Stimulated activated CD4-positive, alpha-beta T cell treated with anti-CD3 and anti-CD28 coated beads, Interleukin-1b, Interleukin-23, amount 100 ng/mL, for 4 hours (primary cell): Measurements from ENCODE around the gene C10orf105.
A peak's percentile ranks its signal among the peaks of the same experiment; 100 is the strongest.

ENCODE experiments used
- DNase-seq, 2 donors: peaks; one replicate each; pipeline ENCODE4 v3.0.0-alpha.2; 2020; ENCODE audit warnings: low read depth in 2 of 2

C10orf105 gene

GRCh38 chr10:71716426-71716825, 3.2 kb downstream of the C10orf105 start:
- DNase-seq: no peak

DNA sequence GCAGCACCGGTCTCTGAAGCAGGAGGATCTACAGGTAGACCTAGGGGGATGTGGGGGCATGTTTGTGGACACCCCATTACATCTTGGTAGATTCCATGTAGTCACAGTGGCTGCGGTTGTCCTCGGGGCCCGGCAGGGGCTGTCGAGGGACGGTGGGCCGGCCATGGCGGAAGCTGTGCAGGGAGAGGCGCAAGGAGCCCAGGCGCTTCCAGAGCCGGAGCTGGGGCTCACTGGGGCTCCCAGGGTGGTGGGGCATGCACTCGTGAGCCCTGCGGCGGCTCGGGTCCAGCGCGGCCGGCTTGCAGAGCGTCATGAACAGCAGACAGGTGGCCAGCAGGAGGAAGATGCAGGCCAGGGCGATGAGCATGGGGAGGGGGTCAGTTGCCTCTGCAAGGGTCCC, 3.7 kb downstream of the C10orf105 start:
- no peak for DNase-seq

DNA sequence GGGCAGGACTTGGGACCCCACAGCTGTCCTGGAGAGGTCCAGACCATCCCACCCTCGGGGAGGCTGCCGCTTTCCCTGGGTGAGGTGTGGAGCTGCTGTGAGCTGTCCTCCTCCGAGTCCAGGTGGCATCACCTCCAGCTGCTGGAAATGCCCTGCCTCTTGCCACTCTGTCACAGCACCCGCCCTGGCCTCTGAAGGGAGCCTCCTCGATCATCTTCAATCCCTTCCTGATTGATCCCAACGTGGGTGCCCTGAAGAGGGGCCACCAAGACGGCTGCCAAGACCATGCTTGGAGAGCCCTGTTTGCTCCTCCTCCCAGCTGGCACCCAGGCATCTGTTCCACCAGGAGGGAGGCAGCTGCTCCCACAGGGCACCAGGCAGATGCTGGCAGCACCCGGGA, 4.6 kb downstream of the C10orf105 start:
- DNase-seq: no peak

- DNase-seq: no peak
Observed at GRCh38 chr10:71714592-71714991, 5.0 kb downstream of the C10orf105 start.

- no peak for DNase-seq
Observed at GRCh38 chr10:71714031-71714410, 5.6 kb downstream of the C10orf105 start.

- DNase-seq: no peak
Observed at GRCh38 chr10:71713135-71714030, 6.2 kb downstream of the C10orf105 start.

DNA sequence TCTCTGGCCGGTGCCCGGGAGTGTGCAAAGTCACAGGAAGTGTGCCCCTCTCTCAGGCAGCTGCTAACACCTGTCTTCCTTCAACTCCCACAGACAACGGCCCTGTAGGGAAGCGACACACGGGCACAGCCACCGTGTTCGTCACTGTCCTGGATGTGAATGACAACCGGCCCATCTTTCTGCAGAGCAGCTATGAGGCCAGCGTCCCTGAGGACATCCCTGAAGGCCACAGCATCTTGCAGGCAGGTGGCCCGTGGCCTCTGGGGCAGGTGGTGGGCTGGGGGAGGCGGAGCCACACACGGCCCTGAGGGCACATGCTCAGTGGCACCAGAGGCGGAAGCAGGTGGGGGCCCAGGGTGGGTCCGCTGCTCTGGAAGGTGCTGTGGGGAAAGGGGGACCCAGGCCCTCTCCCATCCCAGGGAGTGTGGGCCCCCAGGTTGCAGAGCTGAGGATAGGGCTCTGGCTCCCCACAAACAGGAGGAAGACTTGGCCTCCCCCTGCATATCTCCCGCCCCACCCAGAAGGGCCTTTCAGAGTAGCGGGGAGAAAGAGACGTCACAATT, 6.9 kb downstream of the C10orf105 start:
- DNase-seq: no peak

- no peak for DNase-seq
Observed at GRCh38 chr10:71712170-71712569, 7.4 kb downstream of the C10orf105 start.

- no peak for DNase-seq
Observed at GRCh38 chr10:71711052-71711623, 8.4 kb downstream of the C10orf105 start.

DNA sequence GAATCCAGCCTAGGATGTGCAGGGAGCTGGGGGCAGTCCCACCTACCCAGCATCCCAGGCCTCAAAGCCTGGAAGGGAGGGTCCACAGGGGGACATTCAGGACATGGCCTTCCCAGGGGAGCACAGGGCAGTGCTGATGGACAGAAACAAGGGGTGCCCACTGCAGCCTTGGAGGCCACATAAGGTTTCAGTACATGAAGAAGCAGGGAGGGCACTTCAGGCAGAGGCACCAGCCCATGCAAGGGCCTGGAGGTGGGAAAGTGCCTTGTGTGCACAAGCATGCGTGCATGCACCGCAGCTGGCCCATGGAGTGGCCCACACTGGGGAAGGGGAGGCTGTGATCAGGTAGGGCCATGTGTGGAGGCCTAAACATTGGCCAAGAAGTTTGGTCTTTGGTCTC, 9.1 kb downstream of the C10orf105 start:
- no peak for DNase-seq

- no peak for DNase-seq
Observed at GRCh38 chr10:71708897-71709882, 10.4 kb downstream of the C10orf105 start.

- DNase-seq: peak; percentile 57 to 64
Observed at GRCh38 chr10:71708301-71708703, 11.3 kb downstream of the C10orf105 start.

- no peak for DNase-seq
Observed at GRCh38 chr10:71707240-71707789, 12.3 kb downstream of the C10orf105 start.

GRCh38 chr10:71706216-71707121, 13.1 kb downstream of the C10orf105 start:
- DNase-seq: no peak

- DNase-seq: no peak
Observed at GRCh38 chr10:71705582-71705981, 14.0 kb downstream of the C10orf105 start.

DNA sequence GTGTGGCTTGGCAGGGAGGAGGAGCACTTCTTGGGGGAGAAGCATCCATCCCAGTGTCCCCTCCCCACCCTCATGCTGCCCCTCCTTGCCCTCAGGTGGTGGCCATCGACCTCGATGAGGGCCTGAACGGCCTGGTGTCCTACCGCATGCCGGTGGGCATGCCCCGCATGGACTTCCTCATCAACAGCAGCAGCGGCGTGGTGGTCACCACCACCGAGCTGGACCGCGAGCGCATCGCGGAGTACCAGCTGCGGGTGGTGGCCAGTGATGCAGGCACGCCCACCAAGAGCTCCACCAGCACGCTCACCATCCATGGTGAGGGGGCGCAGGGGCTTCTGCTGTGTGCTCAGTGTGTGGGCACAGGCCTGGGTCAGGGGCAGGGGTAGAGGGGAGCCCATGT, 14.8 kb downstream of the C10orf105 start:
- no peak for DNase-seq

DNA sequence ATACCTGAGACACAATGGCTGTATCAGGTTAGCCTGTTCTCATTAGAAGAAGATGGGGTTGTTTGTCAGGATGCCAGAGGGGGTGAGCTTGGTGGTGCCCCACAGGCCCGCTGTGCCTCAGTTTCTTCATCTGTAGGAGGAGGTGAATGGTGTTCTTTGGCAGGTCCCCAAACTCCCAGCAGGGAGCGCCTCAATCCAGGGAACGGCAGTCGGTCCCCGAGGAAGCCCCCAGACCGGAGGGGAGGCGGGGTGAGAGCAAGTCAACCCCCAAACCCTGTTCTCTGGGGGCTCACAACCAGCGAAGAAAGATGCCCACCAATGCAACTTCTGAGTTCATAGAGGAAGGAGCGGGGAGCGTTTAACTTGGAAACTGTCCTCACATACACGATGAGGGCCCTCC, 16.0 kb downstream of the C10orf105 start:
- DNase-seq: no peak

DNA sequence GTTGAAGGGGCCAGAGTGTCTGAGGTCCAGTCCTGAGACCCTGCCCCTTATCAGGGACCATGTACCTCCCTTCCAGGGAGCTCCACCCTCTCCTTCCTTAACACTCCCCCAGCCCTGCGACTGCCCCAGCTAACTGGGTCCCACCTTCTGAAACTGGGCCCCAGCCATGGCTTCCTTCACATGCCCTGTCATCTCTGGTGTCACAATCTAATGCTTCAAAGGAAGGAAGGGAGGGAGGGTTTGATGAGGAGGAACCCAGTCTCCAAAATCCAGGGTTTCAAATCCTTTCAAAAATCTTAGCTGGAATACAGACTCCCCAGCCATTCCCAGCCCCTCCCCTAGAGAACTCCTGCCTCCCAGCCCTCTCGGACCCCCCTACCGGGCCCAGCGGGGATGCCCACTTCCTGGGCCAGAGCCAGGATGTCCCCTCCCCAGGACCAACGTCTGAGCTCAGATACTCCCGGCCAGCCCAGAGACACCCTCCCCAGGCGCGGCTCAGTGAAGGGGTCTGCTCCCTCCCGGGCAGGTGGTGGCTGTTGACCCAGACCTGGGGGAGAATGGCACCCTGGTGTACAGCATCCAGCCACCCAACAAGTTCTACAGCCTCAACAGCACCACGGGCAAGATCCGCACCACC, 18.0 kb downstream of the C10orf105 start:
- DNase-seq: no peak

- DNase-seq: no peak
Observed at GRCh38 chr10:71700731-71701368, 18.7 kb downstream of the C10orf105 start.
